Lower leg skin (tissue), 3 donors: Measurements from ENCODE around the gene OSBPL2.

Experiments used
- POLR2A ChIP-seq, 2 donors: fragments of 450-650 bp; IDR thresholded peaks; one replicate each; pipeline ENCODE4 v1.6.1; 2016 to 2017; ENCODE audit warnings: antibody characterized with exemption in 2 of 2, mild to moderate bottlenecking in 1 of 2, moderate library complexity in 1 of 2
- TF ChIP-seq, protein P1 (sequence below), 3 donors: fragments of 450-650 bp; IDR thresholded peaks; one replicate each; pipeline ENCODE4 v1.5.1; 2016; ENCODE audit warnings: antibody characterized with exemption in 3 of 3, mild to moderate bottlenecking in 3 of 3, moderate library complexity in 2 of 3

DNA sequence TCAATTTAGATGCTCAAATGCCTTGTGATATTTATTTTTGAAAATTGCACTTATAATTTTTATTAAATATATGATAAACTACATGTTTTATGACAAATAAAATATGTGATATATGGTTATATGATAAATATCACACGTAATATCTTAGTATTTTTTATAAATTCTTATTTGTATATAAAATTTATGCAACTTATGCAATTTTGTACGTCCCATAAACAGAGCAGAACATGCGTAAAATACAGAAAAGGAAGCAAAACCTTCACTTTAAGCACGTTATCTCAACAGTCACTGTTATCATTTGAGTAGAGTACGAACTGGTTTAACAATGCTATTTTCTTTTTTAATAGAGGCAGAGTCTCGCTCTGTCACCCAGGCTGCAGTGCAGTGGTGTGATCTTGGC, 48.8 kb downstream of the OSBPL2 start:
- no peak for TF ChIP-seq POLR2A (IDR thresholded peaks at IDR 0.05)
- TF ChIP-seq, protein P1, sequence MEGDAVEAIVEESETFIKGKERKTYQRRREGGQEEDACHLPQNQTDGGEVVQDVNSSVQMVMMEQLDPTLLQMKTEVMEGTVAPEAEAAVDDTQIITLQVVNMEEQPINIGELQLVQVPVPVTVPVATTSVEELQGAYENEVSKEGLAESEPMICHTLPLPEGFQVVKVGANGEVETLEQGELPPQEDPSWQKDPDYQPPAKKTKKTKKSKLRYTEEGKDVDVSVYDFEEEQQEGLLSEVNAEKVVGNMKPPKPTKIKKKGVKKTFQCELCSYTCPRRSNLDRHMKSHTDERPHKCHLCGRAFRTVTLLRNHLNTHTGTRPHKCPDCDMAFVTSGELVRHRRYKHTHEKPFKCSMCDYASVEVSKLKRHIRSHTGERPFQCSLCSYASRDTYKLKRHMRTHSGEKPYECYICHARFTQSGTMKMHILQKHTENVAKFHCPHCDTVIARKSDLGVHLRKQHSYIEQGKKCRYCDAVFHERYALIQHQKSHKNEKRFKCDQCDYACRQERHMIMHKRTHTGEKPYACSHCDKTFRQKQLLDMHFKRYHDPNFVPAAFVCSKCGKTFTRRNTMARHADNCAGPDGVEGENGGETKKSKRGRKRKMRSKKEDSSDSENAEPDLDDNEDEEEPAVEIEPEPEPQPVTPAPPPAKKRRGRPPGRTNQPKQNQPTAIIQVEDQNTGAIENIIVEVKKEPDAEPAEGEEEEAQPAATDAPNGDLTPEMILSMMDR (IDR thresholded peaks at IDR 0.05): no peak
